ENCODE data around the gene CHRNG. TPM values are rescaled to one million over a fixed set of nuclear protein-coding genes. Genes with fewer than 3 reads are reported as not detected.

CHRNG gene
- total RNA-seq, 4 donors from 2014 or later: not detected

GRCh38 chr2:232502511-232502910, 37.0 kb upstream of the CHRNG start:
- no peaks in the 10 kb centered on the region for H3K27me3 ChIP-seq
- no peaks in the 10 kb centered on the region for H3K36me3 ChIP-seq
- TF ChIP-seq CTCF (IDR thresholded peaks at IDR 0.05) (no peak), POLR2A (IDR thresholded peaks at IDR 0.05) (no peak)
- H3K27ac ChIP-seq: no peak overlapping the region
- DNase-seq: no peak
- peaks cover 0 to 3% of the 10 kb centered on the region in 2 donors for H3K4me1 ChIP-seq
- intact Hi-C loops (cut with DNase I; ENCODE audit: low total_unique reads): no loop called here
- no peak overlapping the region for H3K4me3 ChIP-seq
- H3K9me3 ChIP-seq: no peaks in the 10 kb centered on the region

- no peak overlapping the region for H3K27ac ChIP-seq
- intact Hi-C loops (cut with DNase I; ENCODE audit: low total_unique reads): no loop called here
These were observed 36.3 kb upstream of the CHRNG start for GRCh38 chr2:232502911-232503808.

GRCh38 chr2:232503809-232504323, 35.6 kb upstream of the CHRNG start:
- Histone ChIP-seq H3K9me3 (no peaks in the 10 kb centered on the region), H3K4me1 (peaks cover 0 to 3% of the 10 kb centered on the region in 2 donors), H3K36me3 (no peaks in the 10 kb centered on the region), H3K27ac (no peak overlapping the region), H3K4me3 (peak overlapping the region in 1 of 2 donors; percentile 43), H3K27me3 (no peaks in the 10 kb centered on the region)
- intact Hi-C loops (cut with DNase I; ENCODE audit: low total_unique reads): no loop called here
- no peak for TF ChIP-seq POLR2A (IDR thresholded peaks at IDR 0.05)
- TF ChIP-seq CTCF (IDR thresholded peaks at IDR 0.05): no peak
- no peak for DNase-seq

More at GRCh38 chr2:232502911-232503808, 36.3 kb upstream of the CHRNG start:
- no peaks in the 10 kb centered on the region for H3K9me3 ChIP-seq
- TF ChIP-seq POLR2A (IDR thresholded peaks at IDR 0.05) (no peak), CTCF (IDR thresholded peaks at IDR 0.05) (no peak)
- H3K36me3 ChIP-seq: no peaks in the 10 kb centered on the region
- peak overlapping the region; percentile 19 to 43 for H3K4me3 ChIP-seq
- peaks cover 0 to 3% of the 10 kb centered on the region in 2 donors for H3K4me1 ChIP-seq
- H3K27me3 ChIP-seq: no peaks in the 10 kb centered on the region
- peak in 1 of 2 donors; percentile 39 for DNase-seq

- Histone ChIP-seq H3K9me3 (no peaks in the 10 kb centered on the region), H3K27me3 (no peaks in the 10 kb centered on the region)
These were observed 35.1 kb upstream of the CHRNG start for GRCh38 chr2:232504438-232504837.

More at GRCh38 chr2:232504438-232504837, 35.1 kb upstream of the CHRNG start:
- intact Hi-C loops (cut with DNase I; ENCODE audit: low total_unique reads): no loop called here
- TF ChIP-seq CTCF (IDR thresholded peaks at IDR 0.05): no peak
- no peak for TF ChIP-seq POLR2A (IDR thresholded peaks at IDR 0.05)
- Histone ChIP-seq H3K4me1 (peaks cover 0 to 3% of the 10 kb centered on the region in 2 donors), H3K36me3 (no peaks in the 10 kb centered on the region), H3K27ac (no peak overlapping the region), H3K4me3 (no peak overlapping the region)
- no peak for DNase-seq

Data from uterus (tissue), 4 donors.